SU-DHL-6 (cell line): Measurements from ENCODE around the gene CENPO.

Source experiments
- H2AFZ ChIP-seq: fragments of 200-600 bp; sonication (generic); 2 replicates; pipeline ENCODE4 v1.6.1; 2014; ENCODE audit warnings: low read depth, mild to moderate bottlenecking, moderate library complexity, mixed read lengths, antibody characterized with exemption, low read length; ENCODE audit not compliant: severe bottlenecking
- H3F3A ChIP-seq: fragments of 200-600 bp; shearing (Covaris generic); 2 replicates; pipeline ENCODE4 v1.6.0; 2016; ENCODE audit warnings: antibody characterized with exemption, mild to moderate bottlenecking; ENCODE audit not compliant: insufficient read depth
- H3K27ac ChIP-seq: fragments of 200-600 bp; sonication (generic); 2 replicates; pipeline ENCODE4 v1.5.1; 2016; ENCODE audit warnings: low read depth, mild to moderate bottlenecking, low read length, moderate library complexity, mixed read lengths
- H3K27me3 ChIP-seq: fragments of 200-600 bp; sonication (generic), shearing (Covaris generic); 2 replicates; pipeline ENCODE4 v1.6.0; 2014; ENCODE audit warnings: mild to moderate bottlenecking, low read length
- H3K36me3 ChIP-seq: fragments of 200-600 bp; sonication (generic); 2 replicates; pipeline ENCODE4 v1.6.1; 2014; ENCODE audit warnings: mild to moderate bottlenecking, low read length, mixed read lengths
- H3K4me2 ChIP-seq: fragments of 300-600, 200-600 bp; shearing (Covaris generic), sonication (generic); 2 replicates; pipeline ENCODE4 v1.6.0; 2014; ENCODE audit warnings: low read length, low read depth, mild to moderate bottlenecking; ENCODE audit not compliant: poor library complexity, severe bottlenecking
- H3K4me3 ChIP-seq: fragments of 200-600 bp; sonication (generic); 2 replicates; pipeline ENCODE4 v1.5.1; 2014; ENCODE audit warnings: antibody characterized with exemption, low read length, mild to moderate bottlenecking, mixed read lengths; ENCODE audit not compliant: insufficient read depth, poor library complexity, severe bottlenecking
- H3K79me2 ChIP-seq: fragments of 200-600 bp; sonication (generic); 2 replicates; pipeline ENCODE4 v1.6.1; 2014; ENCODE audit warnings: mild to moderate bottlenecking, low read length, moderate library complexity; ENCODE audit not compliant: insufficient read depth
- H3K9ac ChIP-seq: fragments of 200-600 bp; sonication (generic); 2 replicates; pipeline ENCODE4 v1.7.0; 2014; ENCODE audit warnings: mild to moderate bottlenecking, low read length
- H3K9me2 ChIP-seq: fragments of 200-600 bp; sonication (generic); replicated peaks from 2 replicates; pipeline ENCODE4 v1.6.1; 2014; ENCODE audit warnings: low read length; ENCODE audit not compliant: insufficient read depth
- H3K9me3 ChIP-seq: fragments of 200-600 bp; sonication (generic); 2 replicates; pipeline ENCODE4 v1.6.1; 2014; ENCODE audit warnings: low read length, mixed read lengths; ENCODE audit not compliant: insufficient read depth
- H4K20me1 ChIP-seq: fragments of 200-600 bp; sonication (generic); 2 replicates; pipeline ENCODE4 v1.6.1; 2014; ENCODE audit warnings: low read depth, mild to moderate bottlenecking, antibody characterized with exemption, low read length, moderate library complexity, mixed read lengths
- CTCF ChIP-seq: fragments of 200-600 bp; sonication (generic); IDR thresholded peaks from one replicate; pipeline ENCODE4 v1.5.1; 2017; ENCODE audit warnings: antibody characterized with exemption, mild to moderate bottlenecking, low read length, moderate library complexity; ENCODE audit not compliant: insufficient read depth, poor library complexity, severe bottlenecking
- EZH2phosphoT487 ChIP-seq: fragments of 200-600 bp; sonication (generic), shearing (Covaris generic); conservative IDR thresholded peaks from 2 replicates; pipeline ENCODE4 v1.6.1; 2018; ENCODE audit warnings: mild to moderate bottlenecking, antibody characterized with exemption, low read length, moderate library complexity, mixed read lengths

CENPO gene

GRCh38 chr2:24785671-24786321 is 7.4 kb upstream of the CENPO start:
- peak overlapping the region; percentile 49 for H3K4me2 ChIP-seq
- peak overlapping the region; percentile 76 for H2AFZ ChIP-seq
- no peaks in the 10 kb centered on the region for H3K36me3 ChIP-seq
- TF ChIP-seq EZH2phosphoT487, result no peak
- no peak for TF ChIP-seq CTCF
- H3K27ac ChIP-seq, result peak overlapping the region; percentile 64
- no peaks in the 10 kb centered on the region for H3K27me3 ChIP-seq
- no peaks in the 10 kb centered on the region for H4K20me1 ChIP-seq
- no peaks in the 10 kb centered on the region for H3K9me3 ChIP-seq
- no peaks in the 10 kb centered on the region for H3K9me2 ChIP-seq
- no peaks in the 10 kb centered on the region for H3K79me2 ChIP-seq
- H3K4me3 ChIP-seq, result no peak overlapping the region
- H3F3A ChIP-seq, result peaks cover 3% of the 10 kb centered on the region; the same call in 1 of the 2 replicates
- peak overlapping the region; percentile 12; the same call in 1 of the 2 replicates for H3K9ac ChIP-seq

- Histone ChIP-seq H3K79me2 (no peaks in the 10 kb centered on the region), H3K9me2 (no peaks in the 10 kb centered on the region), H2AFZ (no peak overlapping the region), H3K4me3 (no peak overlapping the region), H3F3A (peaks cover 6% of the 10 kb centered on the region; the same call in 1 of the 2 replicates), H3K27ac (no peak overlapping the region), H3K36me3 (no peaks in the 10 kb centered on the region), H3K4me2 (no peak overlapping the region), H4K20me1 (no peaks in the 10 kb centered on the region), H3K9me3 (no peaks in the 10 kb centered on the region), H3K9ac (no peak overlapping the region), H3K27me3 (no peaks in the 10 kb centered on the region)
- no peak for TF ChIP-seq EZH2phosphoT487
- no peak for TF ChIP-seq CTCF
These were observed 5.7 kb upstream of the CENPO start for GRCh38 chr2:24787532-24787931.

GRCh38 chr2:24788816-24789215 is 4.4 kb upstream of the CENPO start:
- H3K79me2 ChIP-seq, result peaks cover 6% of the 10 kb centered on the region
- no peak for TF ChIP-seq EZH2phosphoT487
- TF ChIP-seq CTCF, result no peak
- no peak overlapping the region for H3K27ac ChIP-seq
- no peaks in the 10 kb centered on the region for H4K20me1 ChIP-seq
- no peak overlapping the region for H3K9ac ChIP-seq
- H3K27me3 ChIP-seq, result no peaks in the 10 kb centered on the region
- no peaks in the 10 kb centered on the region for H3K9me2 ChIP-seq
- no peak overlapping the region for H3K4me3 ChIP-seq
- H3K9me3 ChIP-seq, result no peaks in the 10 kb centered on the region
- peaks cover 6% of the 10 kb centered on the region; the same call in 1 of the 2 replicates for H3F3A ChIP-seq
- H2AFZ ChIP-seq, result no peak overlapping the region
- H3K4me2 ChIP-seq, result no peak overlapping the region
- no peaks in the 10 kb centered on the region for H3K36me3 ChIP-seq
